Measurements from ENCODE around the gene SKAP2. TPM values are rescaled to one million over a fixed set of nuclear protein-coding genes. Genes with fewer than 3 reads are reported as not detected.

The SKAP2 gene
- total and polyA plus RNA-seq, 7 experiments from 2014 or later = 2.7 to 31.4 (median 3.1) TPM

GRCh38 chr7:26662646-26663045, 201.7 kb downstream of the SKAP2 start:
- no peak overlapping the region for H3K4me3 Mint-ChIP-seq
- POLR2A ChIA-PET = no interaction called here
- no peaks in the 10 kb centered on the region for H3K27me3 ChIP-seq (ENCODE audit: control insufficient read depth in 2 of 2, insufficient read depth in 2 of 2, low read length in 2 of 2)
- intact Hi-C loops (cut with micrococcal nuclease) = no loop called here
- no peak overlapping the region for H3K4me3 ChIP-seq (ENCODE audit: low read length)
- no peaks in the 10 kb centered on the region for H3K9me3 Mint-ChIP-seq
- peaks cover 0 to 4% of the 10 kb centered on the region in 2 donors for H3K4me1 ChIP-seq (ENCODE audit: control insufficient read depth in 2 of 2, insufficient read depth in 2 of 2, low read length in 2 of 2)
- H3K27me3 Mint-ChIP-seq = peaks cover 0 to 65% (median 0%) of the 10 kb centered on the region in 5 donors
- no peak overlapping the region for H3K27ac Mint-ChIP-seq
- CTCF ChIA-PET = no interaction called here
- no peaks in the 10 kb centered on the region for H3K36me3 ChIP-seq (ENCODE audit: control insufficient read depth in 2 of 3, insufficient read depth in 3 of 3, low read length in 3 of 3)
- no peaks in the 10 kb centered on the region for H3K36me3 Mint-ChIP-seq
- DNase-seq (no peak), ATAC-seq (no peak)
- H3K9me3 ChIP-seq (ENCODE audit: control insufficient read depth in 2 of 3, low read length in 3 of 3) = no peaks in the 10 kb centered on the region
- H3K4me1 Mint-ChIP-seq = peaks cover 0 to 22% (median 16%) of the 10 kb centered on the region in 7 donors
- no peak overlapping the region for H3K27ac ChIP-seq (ENCODE audit: low read depth, low read length)

GRCh38 chr7:26659121-26659520, 205.3 kb downstream of the SKAP2 start:
- Mint-ChIP-seq H3K4me3 (no peak overlapping the region), H3K36me3 (no peaks in the 10 kb centered on the region), H3K9me3 (no peaks in the 10 kb centered on the region), H3K27me3 (peaks cover 6 to 70% (median 12%) of the 10 kb centered on the region in 5 donors), H3K4me1 (no peaks in the 10 kb centered on the region), H3K27ac (no peak overlapping the region)
- ChIA-PET POLR2A (no interaction called here), CTCF (interaction anchor here (1.0 kb wide), 1 partner anchor 289 kb away, joined by 4 read pairs; no protein-coding TSS in a partner anchor)
- no peak overlapping the region for H3K4me3 ChIP-seq (ENCODE audit: low read length)
- H3K27ac ChIP-seq (ENCODE audit: low read depth, low read length) = no peak overlapping the region
- H3K27me3 ChIP-seq (ENCODE audit: control insufficient read depth in 2 of 2, insufficient read depth in 2 of 2, low read length in 2 of 2) = no peaks in the 10 kb centered on the region
- DNase-seq = no peak
- no peaks in the 10 kb centered on the region for H3K4me1 ChIP-seq (ENCODE audit: control insufficient read depth in 2 of 2, insufficient read depth in 2 of 2, low read length in 2 of 2)
- no peak for ATAC-seq
- intact Hi-C loops (cut with micrococcal nuclease) = no loop called here
- H3K36me3 ChIP-seq (ENCODE audit: control insufficient read depth in 2 of 3, insufficient read depth in 3 of 3, low read length in 3 of 3) = no peaks in the 10 kb centered on the region
- no peaks in the 10 kb centered on the region for H3K9me3 ChIP-seq (ENCODE audit: control insufficient read depth in 2 of 3, low read length in 3 of 3)

- Mint-ChIP-seq H3K9me3 (no peaks in the 10 kb centered on the region), H3K27me3 (peaks cover 6 to 68% (median 15%) of the 10 kb centered on the region in 5 donors), H3K27ac (no peak overlapping the region), H3K36me3 (no peaks in the 10 kb centered on the region), H3K4me1 (no peaks in the 10 kb centered on the region), H3K4me3 (no peak overlapping the region)
- DNase-seq = no peak
- Histone ChIP-seq H3K36me3 (ENCODE audit: control insufficient read depth in 2 of 3, insufficient read depth in 3 of 3, low read length in 3 of 3) (no peaks in the 10 kb centered on the region), H3K4me1 (ENCODE audit: control insufficient read depth in 2 of 2, insufficient read depth in 2 of 2, low read length in 2 of 2) (no peaks in the 10 kb centered on the region), H3K4me3 (ENCODE audit: low read length) (no peak overlapping the region), H3K27me3 (ENCODE audit: control insufficient read depth in 2 of 2, insufficient read depth in 2 of 2, low read length in 2 of 2) (no peaks in the 10 kb centered on the region), H3K27ac (ENCODE audit: low read depth, low read length) (no peak overlapping the region), H3K9me3 (ENCODE audit: control insufficient read depth in 2 of 3, low read length in 3 of 3) (no peaks in the 10 kb centered on the region)
- POLR2A ChIA-PET = no interaction called here
- CTCF ChIA-PET = no interaction called here
- ATAC-seq = no peak
- intact Hi-C loops (cut with micrococcal nuclease) = no loop called here
Observed at GRCh38 chr7:26658389-26659084, 205.9 kb downstream of the SKAP2 start.

GRCh38 chr7:26657686-26658388, 206.6 kb downstream of the SKAP2 start:
- H3K36me3 Mint-ChIP-seq = no peaks in the 10 kb centered on the region
- H3K9me3 Mint-ChIP-seq = no peaks in the 10 kb centered on the region
- no peaks in the 10 kb centered on the region for H3K9me3 ChIP-seq (ENCODE audit: control insufficient read depth in 2 of 3, low read length in 3 of 3)
- no peak overlapping the region for H3K4me3 ChIP-seq (ENCODE audit: low read length)
- H3K27ac ChIP-seq (ENCODE audit: low read depth, low read length) = no peak overlapping the region
- no peaks in the 10 kb centered on the region for H3K27me3 ChIP-seq (ENCODE audit: control insufficient read depth in 2 of 2, insufficient read depth in 2 of 2, low read length in 2 of 2)
- peaks cover 6 to 68% (median 20%) of the 10 kb centered on the region in 5 donors for H3K27me3 Mint-ChIP-seq
- DNase-seq (no peak), ATAC-seq (no peak)
- H3K36me3 ChIP-seq (ENCODE audit: control insufficient read depth in 2 of 3, insufficient read depth in 3 of 3, low read length in 3 of 3) = no peaks in the 10 kb centered on the region
- H3K27ac Mint-ChIP-seq = no peak overlapping the region
- no peak overlapping the region for H3K4me3 Mint-ChIP-seq
- H3K4me1 Mint-ChIP-seq = no peaks in the 10 kb centered on the region
- ChIA-PET POLR2A (no interaction called here), CTCF (no interaction called here)
- H3K4me1 ChIP-seq (ENCODE audit: control insufficient read depth in 2 of 2, insufficient read depth in 2 of 2, low read length in 2 of 2) = no peaks in the 10 kb centered on the region
- intact Hi-C loops (cut with micrococcal nuclease) = no loop called here

- no peak overlapping the region for H3K4me3 Mint-ChIP-seq
- POLR2A ChIA-PET = no interaction called here
- Histone ChIP-seq H3K36me3 (ENCODE audit: control insufficient read depth in 2 of 3, insufficient read depth in 3 of 3, low read length in 3 of 3) (no peaks in the 10 kb centered on the region), H3K4me3 (ENCODE audit: low read length) (no peak overlapping the region), H3K4me1 (ENCODE audit: control insufficient read depth in 2 of 2, insufficient read depth in 2 of 2, low read length in 2 of 2) (no peaks in the 10 kb centered on the region), H3K9me3 (ENCODE audit: control insufficient read depth in 2 of 3, low read length in 3 of 3) (no peaks in the 10 kb centered on the region), H3K27me3 (ENCODE audit: control insufficient read depth in 2 of 2, insufficient read depth in 2 of 2, low read length in 2 of 2) (no peaks in the 10 kb centered on the region), H3K27ac (ENCODE audit: low read depth, low read length) (no peak overlapping the region)
- no peaks in the 10 kb centered on the region for H3K36me3 Mint-ChIP-seq
- DNase-seq (no peak), ATAC-seq (no peak)
- no peaks in the 10 kb centered on the region for H3K9me3 Mint-ChIP-seq
- no peak overlapping the region for H3K27ac Mint-ChIP-seq
- CTCF ChIA-PET = interaction anchor here (1.8 kb wide), 1 partner anchor 10 kb away, joined by 8 read pairs; no protein-coding TSS in a partner anchor
- peaks cover 6 to 68% (median 20%) of the 10 kb centered on the region in 5 donors for H3K27me3 Mint-ChIP-seq
- intact Hi-C loops (cut with micrococcal nuclease) = no loop called here
- no peaks in the 10 kb centered on the region for H3K4me1 Mint-ChIP-seq
Observed at GRCh38 chr7:26657206-26657641, 207.2 kb downstream of the SKAP2 start.

- H3K27me3 Mint-ChIP-seq = peaks cover 10 to 68% (median 25%) of the 10 kb centered on the region in 5 donors
- no peak overlapping the region for H3K4me3 Mint-ChIP-seq
- H3K9me3 Mint-ChIP-seq = no peaks in the 10 kb centered on the region
- Histone ChIP-seq H3K4me1 (ENCODE audit: control insufficient read depth in 2 of 2, insufficient read depth in 2 of 2, low read length in 2 of 2) (no peaks in the 10 kb centered on the region), H3K36me3 (ENCODE audit: control insufficient read depth in 2 of 3, insufficient read depth in 3 of 3, low read length in 3 of 3) (no peaks in the 10 kb centered on the region), H3K4me3 (ENCODE audit: low read length) (no peak overlapping the region), H3K27ac (ENCODE audit: low read depth, low read length) (no peak overlapping the region), H3K9me3 (ENCODE audit: control insufficient read depth in 2 of 3, low read length in 3 of 3) (no peaks in the 10 kb centered on the region), H3K27me3 (ENCODE audit: control insufficient read depth in 2 of 2, insufficient read depth in 2 of 2, low read length in 2 of 2) (no peaks in the 10 kb centered on the region)
- DNase-seq (no peak), ATAC-seq (no peak)
- ChIA-PET CTCF (interaction anchor here (1.8 kb wide), 1 partner anchor 10 kb away, joined by 8 read pairs; no protein-coding TSS in a partner anchor), POLR2A (no interaction called here)
- intact Hi-C loops (cut with micrococcal nuclease) = no loop called here
- no peaks in the 10 kb centered on the region for H3K4me1 Mint-ChIP-seq
- no peaks in the 10 kb centered on the region for H3K36me3 Mint-ChIP-seq
- H3K27ac Mint-ChIP-seq = no peak overlapping the region
Observed at GRCh38 chr7:26656735-26657134, 207.7 kb downstream of the SKAP2 start.
